Lung (tissue), 12 donors: ENCODE results near the gene TMEM39B. TPM values are rescaled to one million over a fixed set of nuclear protein-coding genes. Genes with fewer than 3 reads are reported as not detected.

ENCODE experiments used
- ATAC-seq: fragments of 200-7000 bp; cut with Tn5 transposase; one replicate; pipeline ENCODE4 v1.9.1; 2020; ENCODE audit warnings: moderate number of reproducible peaks; ENCODE audit not compliant: insufficient read depth, low FRiP score
- DNase-seq, 3 donors: peaks; one replicate each; pipeline ENCODE4 v3.0.0-alpha.2; 2013 to 2017
- H3K27ac ChIP-seq, 2 donors: one replicate each; pipeline ENCODE4 v1.5.1; 2013; ENCODE audit warnings: mild to moderate bottlenecking in 2 of 2, moderate library complexity in 2 of 2, control low read depth in 1 of 2, inconsistent platforms in 1 of 2, low read depth in 1 of 2, low read length in 1 of 2
- H3K27me3 ChIP-seq, 3 donors: one replicate each; pipeline ENCODE4 v1.5.1; 2013; ENCODE audit warnings: low read length in 2 of 3; ENCODE audit not compliant: control insufficient read depth in 3 of 3, insufficient read depth in 3 of 3
- H3K36me3 ChIP-seq, 4 donors: one replicate each; pipeline ENCODE4 v1.5.1; 2013; ENCODE audit warnings: low read length in 4 of 4, mild to moderate bottlenecking in 1 of 4, moderate library complexity in 1 of 4; ENCODE audit not compliant: control insufficient read depth in 4 of 4, insufficient read depth in 4 of 4
- H3K4me1 ChIP-seq, 5 donors: one replicate each; pipeline ENCODE4 v1.5.1; 2013; ENCODE audit warnings: low read length in 5 of 5, mild to moderate bottlenecking in 2 of 5, moderate library complexity in 1 of 5; ENCODE audit not compliant: control insufficient read depth in 5 of 5, insufficient read depth in 5 of 5
- H3K4me3 ChIP-seq: one replicate; pipeline ENCODE4 v1.5.1; 2013; ENCODE audit warnings: mild to moderate bottlenecking, control low read depth, moderate library complexity
- H3K9ac ChIP-seq, 2 donors: one replicate each; pipeline ENCODE4 v1.5.1; 2013; ENCODE audit warnings: low read length in 2 of 2, control low read depth in 1 of 2; ENCODE audit not compliant: insufficient read depth in 1 of 2
- H3K9me3 ChIP-seq, 4 donors: one replicate each; pipeline ENCODE4 v1.5.1; 2013; ENCODE audit warnings: low read length in 3 of 4, mild to moderate bottlenecking in 1 of 4, moderate library complexity in 1 of 4; ENCODE audit not compliant: control insufficient read depth in 4 of 4, insufficient read depth in 3 of 4
- CTCF ChIP-seq: IDR thresholded peaks from 2 replicates; pipeline ENCODE4 v1.5.1; 2012; ENCODE audit warnings: mild to moderate bottlenecking; ENCODE audit errors: control extremely low read depth, extremely low read depth
- WGBS, 2 donors: extraction: QIAGEN DNeasy Blood & Tissue Kit; methylation state at CpG; one replicate each; pipeline ENCODE4 v1.1.7; 2013; 5-methylcytosine and 5-hydroxymethylcytosine counted together
- polyA plus RNA-seq, 2 donors: library from polyadenylated mRNA; stranded (reverse); fragments of 200-250 nt; gene quantifications; one replicate each; pipeline ENCODE4 v1.2.1, GENCODE V29; 2013
- total RNA-seq, 2 donors: library from RNA; depleted of rRNA in 1 of 2; stranded (reverse); fragments of >200 nt in 1 of 2; gene quantifications; one replicate each; pipeline ENCODE4 v1.2.1, GENCODE V29; 2014 to 2021
- donor health status: control.
- donor health status: control.
- donor health status: Bipolar disorder and iron deficiency.
- donor health status: healthy.
- donor health status: DM: yes; HTN: yes; CAD: no.

TMEM39B gene
- total and polyA plus RNA-seq, 4 donors, result 7.6 to 23.8 (median 13.6) TPM

- WGBS, 2 donors, result 0 to 2% methylated on average over 4 of the region's 4 CpGs
- H3K27me3 ChIP-seq, result no peaks in the 10 kb centered on the region
- H3K4me1 ChIP-seq, result peaks cover 5 to 22% (median 6%) of the 10 kb centered on the region in 5 donors
- peaks cover 0 to 10% (median 3%) of the 10 kb centered on the region in 4 donors for H3K36me3 ChIP-seq
- no peak for TF ChIP-seq CTCF
- H3K9me3 ChIP-seq, result no peaks in the 10 kb centered on the region
- H3K4me3 ChIP-seq, result no peak overlapping the region
- DNase-seq, result peak; percentile 74 to 92 (median 86)
- peak overlapping the region in 1 of 2 donors; percentile 67 for H3K27ac ChIP-seq
- ATAC-seq, result peak; percentile 56
- peak overlapping the region in 1 of 2 donors; percentile 7 for H3K9ac ChIP-seq
Observed at GRCh38 chr1:32066489-32066873, 6.3 kb upstream of the TMEM39B start.

- no peaks in the 10 kb centered on the region for H3K9me3 ChIP-seq
- WGBS, 2 donors, result 89% methylated on average over 5 of the region's 5 CpGs
- DNase-seq (no peak), ATAC-seq (no peak)
- peaks cover 0 to 18% (median 8%) of the 10 kb centered on the region in 5 donors for H3K4me1 ChIP-seq
- H3K4me3 ChIP-seq, result no peak overlapping the region
- no peaks in the 10 kb centered on the region for H3K27me3 ChIP-seq
- H3K36me3 ChIP-seq, result no peaks in the 10 kb centered on the region
- H3K27ac ChIP-seq, result no peak overlapping the region
- H3K9ac ChIP-seq, result no peak overlapping the region
- TF ChIP-seq CTCF, result no peak
Observed at GRCh38 chr1:32068957-32069588, 3.7 kb upstream of the TMEM39B start.

GRCh38 chr1:32071758-32072621 is 749 bp upstream of the TMEM39B start:
- Histone ChIP-seq H3K9ac (peak overlapping the region; percentile 61 to 83), H3K36me3 (peaks cover 0 to 15% (median 8%) of the 10 kb centered on the region in 4 donors), H3K4me1 (peaks cover 0 to 13% (median 8%) of the 10 kb centered on the region in 5 donors), H3K9me3 (no peaks in the 10 kb centered on the region), H3K27ac (peak overlapping the region; percentile 77 to 94), H3K27me3 (no peaks in the 10 kb centered on the region), H3K4me3 (peak overlapping the region; percentile 88)
- ATAC-seq (no peak), DNase-seq (peak in 2 of 3 donors; percentile 47 to 76)
- TF ChIP-seq CTCF, result no peak
- 13 to 14% methylated on average over 14 of the region's 14 CpGs for WGBS, 2 donors
